Activated CD4-positive, alpha-beta T cell treated with anti-CD3 and anti-CD28 coated beads, Interleukin-2, amount 50 U/mL, for 1 hour (primary cell): ENCODE measurements around the gene CHD3.

Experiments used
- DNase-seq: peaks from one replicate; pipeline ENCODE4 v3.0.0-alpha.2; 2020

CHD3 gene

GRCh38 chr17:7903154-7904103, 14.8 kb downstream of the CHD3 start:
- no peak for DNase-seq

- DNase-seq, result no peak
Measured at GRCh38 chr17:7909089-7909488, 20.5 kb downstream of the CHD3 start.

GRCh38 chr17:7910281-7910680, 21.7 kb downstream of the CHD3 start:
- no peak for DNase-seq

DNA sequence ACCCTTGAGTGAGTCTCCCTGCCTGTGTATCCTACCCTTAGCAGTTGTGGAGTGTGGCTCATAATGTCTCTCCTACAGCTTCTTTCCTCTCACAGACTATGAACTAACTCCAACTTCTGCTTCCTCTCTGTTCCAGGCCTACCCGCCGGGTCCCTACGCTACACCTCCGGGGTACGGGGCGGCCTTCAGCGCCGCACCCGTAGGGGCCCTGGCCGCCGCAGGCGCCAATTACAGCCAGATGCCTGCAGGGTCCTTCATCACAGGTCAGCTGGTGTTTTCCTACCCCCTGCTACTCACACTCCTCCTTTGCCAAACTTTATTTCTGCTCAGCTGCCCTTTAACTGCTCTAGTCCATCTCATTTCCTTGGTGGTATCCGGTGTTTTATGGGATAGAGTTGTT, 22.1 kb downstream of the CHD3 start:
- no peak for DNase-seq

GRCh38 chr17:7911116-7911515, 22.5 kb downstream of the CHD3 start:
- no peak for DNase-seq

GRCh38 chr17:7912927-7913524, 24.4 kb downstream of the CHD3 start:
- DNase-seq, result no peak

DNA sequence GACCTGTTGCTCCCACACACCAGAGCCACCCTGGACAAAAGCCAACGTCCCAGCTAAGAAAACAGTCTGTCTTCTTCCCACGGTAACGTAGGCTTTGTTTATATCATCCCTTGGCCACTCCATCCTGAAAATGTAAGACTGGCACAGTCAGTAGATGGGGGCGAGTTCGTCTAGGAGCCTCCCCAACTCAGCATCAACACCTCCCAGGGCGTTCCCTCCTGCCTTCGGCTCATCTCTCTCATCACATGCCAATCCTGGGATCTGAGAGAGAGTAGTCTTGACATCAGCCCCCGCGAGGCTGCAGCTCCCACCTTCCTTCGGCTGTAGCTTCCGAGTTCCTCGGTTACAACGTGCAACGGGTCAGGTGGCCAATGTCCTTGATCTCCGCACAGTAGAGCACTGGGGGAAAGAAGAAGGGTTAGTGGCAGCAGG, 26.6 kb downstream of the CHD3 start:
- no peak for DNase-seq

DNA sequence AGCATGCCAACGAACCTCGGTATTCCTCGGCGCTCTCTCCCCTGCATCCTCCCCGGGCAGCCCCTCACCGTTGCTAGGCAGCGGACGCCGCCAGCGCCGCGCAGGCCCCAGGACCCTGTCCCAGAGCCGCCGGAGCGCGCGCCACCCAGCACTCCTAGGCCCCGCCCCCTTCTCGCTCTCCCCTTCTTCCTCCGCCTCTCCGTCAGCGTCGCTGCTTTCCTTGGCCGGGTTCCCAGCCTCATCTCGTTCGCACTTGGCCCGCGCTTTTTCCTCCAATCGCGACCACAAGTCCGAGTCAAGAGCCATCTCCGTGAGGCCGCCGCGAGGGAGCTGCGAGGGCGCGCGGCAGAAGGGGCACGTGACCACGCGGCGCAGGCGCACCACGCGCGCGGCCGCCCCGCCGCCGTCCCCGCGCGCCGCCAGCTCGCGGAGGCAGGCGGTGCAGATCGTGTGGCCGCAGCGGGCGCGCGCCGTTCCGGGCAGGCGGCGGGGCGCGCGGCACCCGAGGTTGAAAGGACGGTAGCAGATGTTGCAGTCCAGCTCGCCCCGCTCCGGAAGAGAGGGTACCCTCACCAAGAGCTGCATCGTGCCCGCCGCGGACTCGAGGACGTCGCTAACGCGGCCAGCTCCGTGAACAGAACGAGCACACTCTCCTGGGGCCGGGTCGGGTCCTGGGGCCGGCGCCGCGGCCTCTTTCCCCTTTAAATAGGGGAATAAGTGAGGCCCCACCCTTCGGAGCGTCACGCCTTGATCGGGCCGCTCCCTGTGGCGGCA, 27.2 kb downstream of the CHD3 start, which contains the start of gene RNF227:
TSS of gene RNF227 (minus strand) at position 679 of the 774 bp plus-strand sequence. CDS start at position 585, 94 bp downstream.
- DNase-seq, result peak; percentile 71

- no peak for DNase-seq
Measured at GRCh38 chr17:7916385-7916682, 27.7 kb downstream of the CHD3 start.

GRCh38 chr17:7916808-7917207, 28.2 kb downstream of the CHD3 start:
- no peak for DNase-seq

DNA sequence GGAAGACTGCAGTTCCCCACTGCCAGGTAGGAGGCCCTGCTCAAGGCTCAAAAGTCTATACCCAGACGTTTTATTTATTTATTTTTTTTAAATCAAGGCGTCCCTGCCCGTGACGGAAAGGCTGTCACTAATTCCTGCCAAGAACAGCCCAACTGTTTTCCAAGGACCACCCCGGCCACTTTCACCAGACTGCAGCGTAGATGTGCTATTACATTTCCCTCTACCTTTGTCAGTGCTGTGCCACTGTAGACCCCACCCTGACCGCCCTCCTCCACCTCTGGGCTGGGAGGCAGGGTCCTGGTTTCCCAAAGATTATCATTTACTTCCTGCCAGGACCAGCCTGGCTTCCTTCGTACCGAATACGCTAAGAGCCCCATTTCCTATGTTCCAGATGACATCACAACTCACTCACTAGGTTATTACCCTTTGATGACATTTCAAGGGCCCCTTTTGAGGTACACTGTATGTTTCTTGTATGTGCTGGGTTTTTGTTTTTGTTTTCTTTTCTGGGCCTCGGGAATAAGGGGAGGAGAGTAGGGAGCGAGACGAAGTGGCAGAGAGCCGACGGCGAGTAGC, 33.8 kb downstream of the CHD3 start:
- DNase-seq, result no peak

- DNase-seq, result peak; percentile 83
Measured at GRCh38 chr17:7922845-7923628, 34.4 kb downstream of the CHD3 start.

DNA sequence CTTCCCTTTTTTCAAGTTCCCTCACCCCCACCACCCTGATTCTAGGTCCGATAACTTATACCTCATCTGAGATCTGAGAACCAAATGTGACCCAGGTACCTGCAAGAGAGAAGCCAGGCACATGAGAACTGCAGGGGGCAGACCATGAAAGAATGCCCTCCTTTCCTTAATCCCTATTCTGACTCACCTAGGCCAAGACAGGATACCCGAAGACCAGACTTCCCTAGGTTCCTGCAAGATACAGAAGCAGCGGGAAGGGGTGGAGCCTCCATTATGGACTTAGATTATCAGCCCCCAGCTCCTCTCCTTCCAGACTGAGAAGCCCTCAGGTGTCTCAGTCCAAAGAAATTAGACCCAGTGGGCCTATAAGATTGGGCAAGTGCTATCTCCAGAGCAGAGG, 39.0 kb downstream of the CHD3 start:
- no peak for DNase-seq

- peak; percentile 55 for DNase-seq
Measured at GRCh38 chr17:7929158-7930023, 40.8 kb downstream of the CHD3 start, which contains the start of gene KCNAB3. KCNAB3 (minus strand) TSS chr17:7929856; CDS start chr17:7929435, 421 bp downstream.

GRCh38 chr17:7930841-7931631, 42.4 kb downstream of the CHD3 start:
- DNase-seq, result no peak

GRCh38 chr17:7931709-7932482, 43.3 kb downstream of the CHD3 start, which contains the start of the genes CNTROB and TRAPPC1:
CNTROB (plus strand) TSS chr17:7932206; CDS start chr17:7933080, 874 bp downstream.
TRAPPC1 (minus strand) TSS chr17:7931946; CDS start chr17:7931829, 117 bp downstream.
- peak; percentile 99 for DNase-seq

- no peak for DNase-seq
Measured at GRCh38 chr17:7932483-7932891, 43.9 kb downstream of the CHD3 start.

DNA sequence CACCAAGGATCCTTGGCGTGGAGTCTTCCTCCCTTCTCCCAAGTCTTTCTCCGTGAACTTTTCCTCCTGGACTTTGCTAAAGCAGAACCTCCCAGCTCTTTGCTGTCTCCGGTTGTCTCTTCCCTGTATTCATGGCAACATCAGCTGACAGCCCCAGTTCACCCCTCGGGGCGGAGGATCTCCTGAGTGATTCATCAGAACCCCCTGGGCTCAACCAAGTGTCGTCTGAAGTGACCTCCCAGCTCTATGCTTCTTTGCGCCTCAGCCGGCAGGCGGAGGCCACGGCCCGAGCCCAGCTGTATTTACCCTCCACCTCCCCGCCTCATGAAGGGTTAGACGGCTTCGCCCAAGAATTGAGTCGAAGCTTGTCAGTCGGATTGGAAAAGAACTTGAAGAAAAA, 44.4 kb downstream of the CHD3 start:
- no peak for DNase-seq

- no peak for DNase-seq
Measured at GRCh38 chr17:7935859-7936258, 47.3 kb downstream of the CHD3 start.
